HUES48 (cell line): ENCODE measurements around the gene SNX22.
A peak's percentile ranks its signal among the peaks of the same experiment; 100 is the strongest.

ENCODE experiments used
- H3K27ac ChIP-seq: one replicate; pipeline ENCODE4 v1.7.0; 2013; ENCODE audit warnings: low read depth, low read length, inconsistent platforms
- H3K27me3 ChIP-seq: 2 replicates; pipeline ENCODE4 v1.6.1; 2013; ENCODE audit warnings: mild to moderate bottlenecking, low read length; ENCODE audit not compliant: control insufficient read depth, insufficient read depth
- H3K36me3 ChIP-seq: 2 replicates; pipeline ENCODE4 v1.6.1; 2013; ENCODE audit warnings: low read length; ENCODE audit not compliant: control insufficient read depth, insufficient read depth
- H3K4me1 ChIP-seq: 2 replicates; pipeline ENCODE4 v1.6.1; 2013; ENCODE audit warnings: mild to moderate bottlenecking, low read length; ENCODE audit not compliant: control insufficient read depth, insufficient read depth
- H3K4me3 ChIP-seq: 2 replicates; pipeline ENCODE4 v1.5.1; 2013; ENCODE audit warnings: mild to moderate bottlenecking, low read depth, low read length
- H3K9ac ChIP-seq: 2 replicates; pipeline ENCODE4 v1.6.1; 2013; ENCODE audit warnings: mild to moderate bottlenecking, low read depth, low read length, moderate library complexity
- H3K9me3 ChIP-seq: 2 replicates; pipeline ENCODE4 v1.6.1; 2013; ENCODE audit warnings: low read length; ENCODE audit not compliant: control insufficient read depth, insufficient read depth

The SNX22 gene

DNA sequence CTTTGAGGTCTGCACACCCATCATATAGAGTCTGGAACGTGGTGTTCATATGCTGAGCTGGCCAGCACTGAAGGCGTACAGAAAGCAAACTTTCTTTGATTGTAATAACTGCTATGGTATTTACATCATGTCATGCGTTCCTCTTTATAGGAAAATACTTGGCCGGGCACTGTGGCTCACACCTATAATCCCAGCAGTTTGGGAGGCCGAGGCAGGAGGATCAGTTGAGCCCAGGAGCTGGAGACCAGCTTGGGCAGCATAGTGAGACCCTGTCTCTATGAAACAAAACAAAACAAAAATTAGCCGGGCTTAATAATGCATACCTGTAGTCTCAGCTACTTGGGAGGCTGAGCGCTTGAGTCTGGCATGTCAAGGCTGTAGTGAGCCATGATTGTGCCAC is 3.4 kb upstream of the SNX22 start:
- no peak overlapping the region for H3K9ac ChIP-seq
- no peaks in the 10 kb centered on the region for H3K36me3 ChIP-seq
- peaks cover 9% of the 10 kb centered on the region for H3K4me1 ChIP-seq
- H3K4me3 ChIP-seq, result no peak overlapping the region
- H3K27ac ChIP-seq, result no peak overlapping the region
- no peaks in the 10 kb centered on the region for H3K9me3 ChIP-seq
- H3K27me3 ChIP-seq, result peaks cover 18% of the 10 kb centered on the region

DNA sequence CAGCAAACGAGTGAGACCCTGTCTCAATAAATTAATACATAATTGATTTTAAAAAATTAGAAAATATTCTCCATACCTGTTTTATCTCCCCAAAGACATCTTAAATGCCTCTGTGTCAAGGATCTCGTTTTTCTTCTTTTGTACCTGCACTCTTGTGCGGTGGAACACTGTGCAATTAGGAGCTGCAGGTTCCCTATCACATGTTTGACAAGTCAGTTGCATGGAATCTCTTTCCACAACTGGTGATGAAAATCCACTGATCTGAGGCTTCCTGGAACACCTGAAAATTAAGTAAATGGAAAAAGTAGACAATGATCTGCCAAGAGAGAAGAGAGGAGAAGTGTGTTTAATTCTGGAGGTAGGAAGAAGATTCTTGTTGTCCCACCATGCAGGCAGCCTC is 3.0 kb upstream of the SNX22 start:
- Histone ChIP-seq H3K9me3 (no peaks in the 10 kb centered on the region), H3K27me3 (peaks cover 18% of the 10 kb centered on the region), H3K4me3 (no peak overlapping the region), H3K4me1 (peaks cover 9% of the 10 kb centered on the region), H3K36me3 (no peaks in the 10 kb centered on the region), H3K9ac (no peak overlapping the region), H3K27ac (no peak overlapping the region)

GRCh38 chr15:64149424-64149823 is 2.1 kb upstream of the SNX22 start:
- H3K9ac ChIP-seq, result no peak overlapping the region
- peaks cover 6% of the 10 kb centered on the region for H3K36me3 ChIP-seq
- H3K4me1 ChIP-seq, result peaks cover 9% of the 10 kb centered on the region
- peaks cover 18% of the 10 kb centered on the region for H3K27me3 ChIP-seq
- H3K27ac ChIP-seq, result no peak overlapping the region
- no peaks in the 10 kb centered on the region for H3K9me3 ChIP-seq
- no peak overlapping the region for H3K4me3 ChIP-seq

GRCh38 chr15:64149893-64150578 is 1.5 kb upstream of the SNX22 start:
- Histone ChIP-seq H3K9me3 (no peaks in the 10 kb centered on the region), H3K27me3 (peaks cover 18% of the 10 kb centered on the region), H3K4me1 (peaks cover 9% of the 10 kb centered on the region), H3K9ac (no peak overlapping the region), H3K27ac (no peak overlapping the region), H3K36me3 (peaks cover 9% of the 10 kb centered on the region), H3K4me3 (no peak overlapping the region)

DNA sequence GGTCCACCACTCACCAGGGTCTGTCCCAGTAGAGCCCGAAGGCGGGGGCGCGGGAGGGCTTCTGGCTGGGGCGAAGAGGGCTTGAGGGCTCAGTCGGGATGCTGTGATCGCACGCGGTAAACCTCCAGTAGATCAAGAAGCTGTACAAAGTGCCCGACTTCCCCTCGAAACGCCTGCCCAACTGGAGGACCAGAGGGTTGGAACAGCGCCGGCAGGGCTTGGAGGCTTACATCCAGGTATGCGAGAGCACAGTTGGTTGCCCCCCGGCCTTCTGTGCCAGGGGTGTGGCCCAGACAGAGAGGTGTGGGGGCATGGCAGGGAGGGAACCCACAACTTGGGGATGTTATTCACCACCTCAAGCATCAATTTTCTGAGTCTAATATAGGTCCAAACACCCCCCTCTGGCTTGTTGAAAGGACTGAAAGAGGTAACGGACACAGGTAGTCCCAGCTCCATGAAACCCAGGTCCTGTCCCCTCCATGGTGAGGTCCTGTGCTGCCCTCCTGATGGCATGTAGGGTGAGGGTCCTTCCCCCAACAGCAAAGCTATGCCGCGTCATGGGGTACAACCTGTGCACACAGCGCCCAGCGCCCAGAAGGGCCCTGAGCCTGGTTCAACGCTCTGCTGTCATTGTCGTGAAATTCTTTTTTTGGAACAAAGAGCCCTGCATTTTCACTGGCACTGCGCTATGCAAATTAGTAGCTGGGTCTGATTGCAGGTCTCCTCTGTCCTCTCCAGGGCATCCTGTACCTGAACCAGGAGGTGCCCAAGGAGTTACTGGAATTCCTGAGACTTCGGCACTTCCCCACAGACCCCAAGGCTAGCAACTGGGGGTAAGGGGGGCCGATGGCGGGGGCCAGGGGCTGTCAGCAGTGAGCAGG is 1.2 kb downstream of the SNX22 start:
- Histone ChIP-seq H3K36me3 (peaks cover 36% of the 10 kb centered on the region), H3K9me3 (no peaks in the 10 kb centered on the region), H3K4me1 (peaks cover 9% of the 10 kb centered on the region), H3K27ac (no peak overlapping the region), H3K27me3 (peaks cover 18% of the 10 kb centered on the region), H3K9ac (no peak overlapping the region), H3K4me3 (peak overlapping the region; percentile 78)

DNA sequence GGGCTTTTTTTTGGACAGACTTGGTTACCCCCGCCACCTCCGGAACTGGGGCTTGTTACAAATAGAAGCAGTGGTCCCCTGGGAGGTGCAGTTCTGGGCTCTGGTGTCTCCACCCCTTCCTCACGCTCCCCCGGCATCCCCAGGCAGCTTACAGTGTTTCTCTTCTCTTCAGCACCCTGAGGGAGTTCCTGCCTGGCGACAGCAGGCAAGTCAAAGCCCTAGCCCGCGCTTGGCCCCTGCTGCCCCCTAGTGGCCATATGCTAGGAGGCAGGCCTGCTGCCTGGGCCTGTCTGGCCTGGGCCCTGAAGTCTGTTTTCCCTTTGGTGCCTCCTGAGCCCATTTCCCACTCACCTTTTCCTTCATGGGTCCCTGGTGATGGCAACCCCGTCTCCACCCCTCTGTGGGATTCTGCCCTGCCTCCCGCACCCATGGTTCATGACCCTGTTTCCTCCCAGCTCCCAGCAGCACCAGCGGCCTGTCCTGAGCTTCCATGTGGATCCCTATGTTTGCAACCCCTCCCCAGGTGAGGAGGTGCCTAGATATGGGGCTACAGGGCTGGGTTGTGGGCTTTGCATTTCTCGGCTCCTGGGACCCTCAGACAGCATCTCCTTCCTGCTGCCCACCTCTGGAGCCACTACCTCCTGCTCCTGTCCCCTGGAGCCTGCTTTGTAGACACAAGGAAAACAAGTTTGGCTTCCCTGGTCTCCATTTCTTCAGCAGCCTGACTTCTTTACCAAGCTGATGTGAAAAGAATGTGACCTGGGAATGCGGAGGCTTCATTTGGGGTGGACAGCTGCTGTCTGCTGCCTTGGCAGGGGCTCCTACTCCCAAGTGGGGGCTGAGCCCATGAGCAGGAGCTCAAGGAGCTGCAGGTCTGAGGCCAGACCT is 2.2 kb downstream of the SNX22 start:
- H3K4me3 ChIP-seq, result 0 out of 2 replicates have a peak overlapping the region, but pooled peaks have one; percentile 24
- peaks cover 9% of the 10 kb centered on the region for H3K4me1 ChIP-seq
- no peak overlapping the region for H3K9ac ChIP-seq

GRCh38 chr15:64155802-64156651 is 4.5 kb downstream of the SNX22 start:
- H3K9ac ChIP-seq, result no peak overlapping the region
- H3K4me1 ChIP-seq, result peaks cover 7% of the 10 kb centered on the region
- peaks cover 16% of the 10 kb centered on the region for H3K27me3 ChIP-seq
- H3K9me3 ChIP-seq, result no peaks in the 10 kb centered on the region
- H3K4me3 ChIP-seq, result no peak overlapping the region
- H3K36me3 ChIP-seq, result peaks cover 63% of the 10 kb centered on the region
- no peak overlapping the region for H3K27ac ChIP-seq

More for the DNA sequence above, 2.2 kb downstream of the SNX22 start:
- Histone ChIP-seq H3K36me3 (peaks cover 46% of the 10 kb centered on the region), H3K27ac (peak overlapping the region; percentile 36), H3K27me3 (peaks cover 18% of the 10 kb centered on the region), H3K9me3 (no peaks in the 10 kb centered on the region)

- Histone ChIP-seq H3K27ac (no peak overlapping the region), H3K36me3 (peaks cover 67% of the 10 kb centered on the region), H3K9me3 (no peaks in the 10 kb centered on the region), H3K27me3 (peaks cover 14% of the 10 kb centered on the region), H3K4me3 (no peak overlapping the region), H3K4me1 (peaks cover 8% of the 10 kb centered on the region), H3K9ac (no peak overlapping the region)
Measured at GRCh38 chr15:64156652-64157331, 5.3 kb downstream of the SNX22 start.

DNA sequence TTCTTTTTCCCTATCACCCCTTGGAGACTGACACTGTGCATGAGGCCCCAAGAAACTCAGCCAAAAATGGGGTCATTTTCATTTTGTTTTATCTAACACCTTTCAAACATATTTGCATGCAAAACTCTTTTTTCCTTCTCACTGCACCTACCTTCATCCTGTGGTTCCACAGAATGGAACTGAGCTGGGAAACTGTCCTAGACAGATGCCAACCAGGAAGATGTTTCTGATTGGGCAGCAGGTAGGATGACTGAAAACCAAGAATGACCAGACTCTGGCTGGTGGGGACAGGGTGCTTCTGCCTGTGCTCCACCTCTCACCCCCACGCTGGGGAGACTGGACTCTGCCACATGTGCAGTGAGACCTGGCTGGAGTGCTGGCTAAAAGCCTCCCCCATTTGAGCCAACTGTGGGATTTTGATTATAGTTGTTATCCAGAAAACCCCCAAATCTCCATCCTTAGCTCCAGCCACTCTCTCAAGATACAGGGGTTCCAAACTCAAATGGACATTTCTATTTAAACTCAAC is 6.1 kb downstream of the SNX22 start:
- Histone ChIP-seq H3K4me1 (peaks cover 9% of the 10 kb centered on the region), H3K36me3 (peaks cover 68% of the 10 kb centered on the region), H3K27ac (no peak overlapping the region), H3K4me3 (no peak overlapping the region), H3K27me3 (peaks cover 5% of the 10 kb centered on the region), H3K9me3 (no peaks in the 10 kb centered on the region), H3K9ac (no peak overlapping the region)
